ENCODE data around the gene NPC2.

The NPC2 gene

DNA sequence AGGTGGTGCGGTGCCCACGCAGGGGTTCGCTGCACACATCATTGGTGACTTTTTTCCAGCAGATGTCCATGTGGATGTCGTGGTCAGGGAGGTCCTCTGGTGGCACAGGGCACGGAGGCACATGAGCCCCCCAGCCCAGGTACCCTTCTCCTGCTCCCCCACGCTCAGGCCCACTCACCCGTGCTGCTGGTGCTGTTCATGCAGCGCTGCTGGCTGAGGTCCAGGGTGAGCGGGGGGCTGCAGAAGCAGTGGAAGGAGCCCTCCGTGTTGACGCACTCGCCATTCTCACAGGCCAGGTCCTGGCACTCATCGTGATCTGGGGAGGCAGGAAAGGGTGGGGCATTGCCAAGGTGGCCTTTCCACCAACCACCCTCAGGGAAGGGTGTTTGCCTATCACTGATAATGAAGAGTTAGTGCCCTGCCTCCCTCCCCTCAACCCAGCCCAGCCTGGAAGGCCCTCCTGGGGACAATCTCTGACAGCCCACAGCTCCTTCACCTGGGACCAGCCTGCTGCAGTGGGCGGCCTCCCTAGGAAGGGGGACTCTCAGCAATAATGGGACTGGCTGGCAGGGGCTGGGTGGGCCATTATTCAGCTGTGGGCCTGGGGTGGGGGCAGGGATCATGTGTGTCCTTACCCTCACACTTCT is 10.3 kb upstream of the NPC2 start:
- in situ Hi-C loops (cut with MboI; ENCODE audit: low sequenced_read_pairs), result no loop called here

DNA sequence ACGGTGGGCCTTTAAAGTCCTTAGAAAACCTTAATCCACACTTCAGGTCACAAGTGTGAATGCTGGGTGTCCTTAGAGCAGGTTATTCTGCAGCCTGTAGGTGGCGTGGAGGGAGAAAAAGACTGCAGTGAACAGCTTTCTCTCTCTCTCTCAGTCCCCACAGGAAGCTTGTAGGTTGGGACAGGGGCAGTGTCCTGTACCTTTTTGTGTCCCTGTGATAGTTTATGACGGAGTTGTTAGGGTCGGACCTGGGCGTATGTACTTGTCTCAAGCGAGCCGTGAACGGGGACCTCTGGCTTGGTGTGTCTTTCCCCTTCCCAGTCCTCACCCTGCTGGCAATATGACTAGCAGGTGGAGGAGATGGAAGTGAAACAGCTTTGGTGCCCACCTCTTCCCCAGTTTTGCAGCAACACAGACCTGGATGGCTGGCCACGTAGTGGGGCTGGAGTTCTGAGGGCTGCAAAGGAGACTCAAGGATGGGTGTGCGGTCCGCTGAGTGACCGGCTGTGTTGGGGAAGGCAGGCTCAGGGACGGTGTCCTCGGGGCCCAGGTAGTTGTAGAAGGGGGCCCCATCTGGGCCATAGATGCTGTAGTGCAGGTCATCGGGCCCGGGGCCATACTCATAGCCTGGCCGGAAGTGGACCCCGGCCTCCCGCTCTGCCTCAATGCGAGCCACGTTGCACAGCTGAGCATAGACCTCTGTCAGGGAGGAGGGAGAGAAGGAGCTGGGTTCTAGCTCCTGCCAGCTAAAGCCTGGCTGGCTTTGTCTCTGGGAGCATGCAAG is 9.3 kb upstream of the NPC2 start:
- in situ Hi-C loops (cut with MboI; ENCODE audit: low sequenced_read_pairs), result no loop called here

DNA sequence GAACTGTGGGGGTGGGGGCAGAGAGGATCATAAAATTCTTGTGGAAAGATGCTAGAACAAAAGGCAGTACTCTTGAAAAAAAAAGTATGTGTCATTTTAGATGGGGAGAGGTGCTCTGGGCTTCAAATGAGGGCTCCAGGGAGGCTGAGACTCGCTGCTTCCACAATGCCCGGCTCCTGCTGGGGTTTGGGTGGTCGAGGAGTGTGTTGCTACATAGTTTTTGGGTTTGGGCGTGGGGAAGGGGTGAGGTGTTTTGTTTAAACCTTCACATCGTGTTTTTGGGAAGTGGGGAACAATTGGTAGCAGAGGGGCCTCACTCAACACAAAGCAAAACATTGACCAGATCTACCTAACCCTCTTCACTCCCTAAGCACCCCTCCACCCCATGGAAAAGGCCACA is 8.6 kb upstream of the NPC2 start:
- in situ Hi-C loops (cut with MboI; ENCODE audit: low sequenced_read_pairs), result no loop called here

DNA sequence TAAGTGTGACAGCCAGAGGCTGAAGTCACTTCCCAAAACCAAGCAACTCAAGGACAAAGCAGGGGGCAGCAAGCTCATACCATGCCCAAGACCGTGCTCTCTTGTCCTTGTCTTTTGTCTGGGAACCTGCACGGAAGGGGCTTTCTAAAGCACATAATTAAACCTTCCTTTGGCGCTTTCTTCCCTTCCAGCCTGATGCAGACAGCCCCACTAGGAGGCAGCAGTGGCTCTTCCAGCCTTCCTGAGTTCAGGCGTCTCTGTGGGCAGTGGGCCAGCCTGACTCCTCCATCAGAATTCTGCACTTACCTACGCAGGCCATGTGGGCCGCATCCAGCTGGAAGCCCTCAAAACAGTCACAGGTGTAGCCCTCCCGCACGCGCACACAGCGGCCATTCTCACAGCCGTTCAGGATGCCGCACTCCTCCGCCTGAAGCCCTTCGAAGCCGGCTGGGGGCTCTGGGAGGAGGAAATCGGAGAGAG is 8.1 kb upstream of the NPC2 start:
- in situ Hi-C loops (cut with MboI; ENCODE audit: low sequenced_read_pairs), result no loop called here

DNA sequence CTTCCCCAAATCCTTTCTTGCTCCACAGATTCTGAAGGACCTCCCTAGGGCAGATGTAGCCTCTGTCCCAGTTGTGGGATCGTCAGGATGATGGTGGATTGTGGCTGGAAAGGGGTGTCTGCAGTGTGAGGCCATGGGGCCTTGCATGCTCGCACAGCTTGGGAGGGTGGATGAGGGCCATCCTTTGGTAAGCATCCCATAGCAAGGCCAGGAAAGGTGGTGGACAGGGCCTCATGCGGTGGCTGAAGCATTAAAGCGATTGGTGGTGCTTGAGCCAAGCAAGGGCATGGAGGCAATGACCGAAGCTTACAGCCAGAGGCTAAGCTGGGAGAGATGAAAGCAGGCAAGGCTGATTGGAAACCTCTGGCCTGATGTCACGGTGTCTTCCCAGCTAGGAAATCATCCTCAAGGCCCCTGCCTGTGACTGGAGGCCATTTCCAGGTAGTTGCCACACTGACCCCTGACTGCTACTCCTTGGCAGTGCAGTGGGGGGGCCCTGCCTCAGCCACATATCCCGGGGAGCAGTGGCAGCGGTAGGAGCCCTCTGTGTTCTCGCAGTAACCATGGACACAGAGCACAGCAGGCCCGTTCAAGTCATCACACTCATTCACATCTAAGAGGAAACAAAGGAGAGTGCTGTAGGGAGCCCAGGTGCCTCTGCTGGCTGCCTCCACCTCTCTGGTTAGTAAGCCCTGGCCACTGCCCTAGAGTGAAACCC is 7.5 kb upstream of the NPC2 start:
- in situ Hi-C loops (cut with MboI; ENCODE audit: low sequenced_read_pairs), result no loop called here

DNA sequence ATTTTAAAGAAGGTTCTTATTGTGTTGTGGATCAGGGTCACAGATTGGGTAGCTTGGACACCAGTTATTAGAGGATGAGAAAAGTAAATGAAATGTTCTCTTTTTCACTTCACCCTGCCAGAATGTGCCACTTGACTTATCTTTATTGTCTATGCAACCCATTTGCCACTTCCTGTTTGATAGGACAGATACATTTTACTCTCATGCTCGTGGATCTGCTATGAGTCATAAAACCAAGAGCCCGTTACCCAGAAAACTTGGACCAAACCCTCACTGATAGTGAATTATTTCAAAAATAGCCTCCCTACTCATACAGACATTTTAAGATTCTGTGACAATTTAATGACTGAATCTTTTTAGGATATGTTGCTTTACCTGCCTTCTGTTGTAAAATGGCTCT is 2.3 kb upstream of the NPC2 start:
- in situ Hi-C loops (cut with MboI; ENCODE audit: low sequenced_read_pairs), result no loop called here

DNA sequence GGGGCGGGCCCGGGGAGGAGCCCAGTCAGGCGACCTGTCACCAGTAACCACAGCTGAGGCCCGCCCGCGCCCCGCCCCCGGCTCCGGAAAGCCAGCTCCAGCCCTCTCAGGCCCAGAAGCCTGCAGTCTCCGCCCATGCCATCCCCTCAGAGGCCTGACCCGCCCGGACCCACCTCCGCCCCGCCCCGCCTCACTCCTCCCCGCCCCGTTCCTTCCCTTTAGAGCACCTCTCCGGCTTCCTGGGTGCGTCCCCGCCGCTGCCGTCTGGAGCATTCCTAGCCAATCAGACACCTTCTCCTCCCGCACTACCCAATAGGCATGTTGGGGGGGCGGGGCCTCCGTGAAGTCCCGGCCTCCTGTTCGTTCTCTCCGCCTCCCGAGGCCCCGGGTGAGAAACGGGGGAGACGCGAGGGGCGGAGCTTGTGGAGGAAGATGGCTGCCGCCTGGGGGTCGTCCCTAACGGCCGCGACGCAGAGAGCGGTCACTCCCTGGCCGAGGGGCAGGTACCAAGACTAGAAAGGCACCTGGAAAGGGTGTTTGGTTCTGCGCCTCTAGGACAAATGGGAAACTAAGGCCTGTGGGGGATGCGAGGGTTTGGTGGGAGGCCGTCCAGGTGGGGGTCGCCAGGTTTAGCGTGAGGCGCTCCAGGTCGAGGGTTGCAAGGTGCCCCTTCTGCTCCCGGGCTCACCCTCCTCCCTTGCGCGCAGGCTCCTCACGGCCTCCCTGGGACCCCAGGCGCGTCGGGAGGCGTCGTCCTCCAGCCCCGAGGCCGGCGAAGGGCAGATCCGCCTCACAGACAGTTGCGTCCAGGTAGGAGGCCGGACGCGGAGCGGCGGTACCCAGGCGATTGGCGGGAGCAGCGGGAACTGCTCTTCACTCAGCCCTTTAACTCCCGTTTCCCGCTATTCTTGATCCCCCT is 497 bp upstream of the NPC2 start, which contains the start of gene ISCA2:
Gene ISCA2 (plus strand): TSS at position 423 of the 919 bp plus-strand sequence. CDS start 10 bp downstream, at position 433.
- in situ Hi-C loops (cut with MboI; ENCODE audit: low sequenced_read_pairs), result no loop called here

DNA sequence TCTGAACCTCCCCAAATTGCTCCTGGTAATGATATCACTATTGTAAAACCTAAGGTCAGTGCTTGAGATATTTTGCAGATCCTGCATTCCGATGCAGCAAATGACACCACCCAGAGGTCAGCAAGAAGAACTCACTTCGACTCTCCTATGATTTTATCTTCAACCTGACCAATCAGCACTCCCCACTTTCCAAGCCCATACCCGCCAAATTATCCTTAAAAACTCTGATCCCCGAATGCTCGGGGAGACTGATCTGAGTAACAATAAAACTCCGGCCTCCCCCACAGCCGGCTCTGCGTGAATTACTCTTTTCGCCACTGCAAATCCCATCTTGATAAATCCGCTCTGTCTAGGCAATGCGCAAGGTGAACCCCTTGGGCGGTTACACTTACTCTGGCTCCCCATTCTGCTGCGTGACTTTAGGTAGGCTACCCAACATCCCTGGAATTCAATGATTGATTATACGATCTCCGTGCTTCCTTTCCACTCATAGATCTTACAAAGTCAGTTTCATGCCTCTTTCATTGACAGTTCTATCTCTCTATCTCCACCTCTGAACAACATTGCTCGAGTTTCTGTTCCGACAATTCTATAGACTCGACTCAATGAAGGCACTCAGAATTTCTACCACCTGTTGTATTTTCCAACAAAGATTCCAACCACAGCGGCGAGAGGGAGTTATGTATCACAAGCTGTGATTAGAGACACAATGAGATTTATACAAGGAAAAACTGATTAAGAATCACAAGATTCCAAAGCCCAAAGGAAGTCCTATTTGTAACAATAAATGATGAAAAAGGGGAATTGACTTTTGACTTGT is 939 bp downstream of the NPC2 start:
- in situ Hi-C loops (cut with MboI; ENCODE audit: low sequenced_read_pairs), result no loop called here

DNA sequence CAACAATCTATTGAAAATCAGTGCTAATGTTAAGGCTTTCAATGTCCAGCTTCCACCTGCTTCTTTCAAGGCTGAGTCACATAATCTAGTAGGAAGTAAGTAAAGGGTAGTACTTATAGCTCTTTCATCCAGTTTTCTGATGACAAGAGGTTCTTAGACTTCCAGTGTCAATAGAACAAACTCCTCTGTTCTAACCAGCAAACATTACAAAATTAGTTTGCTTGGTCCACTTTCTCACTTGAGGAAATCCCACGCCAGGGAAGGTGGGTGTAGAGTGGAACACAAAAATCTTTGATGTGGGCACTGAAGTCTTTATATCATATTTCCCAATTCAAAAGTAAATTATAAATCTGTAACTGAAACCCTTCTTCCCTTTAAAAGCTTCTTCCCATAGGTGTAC is 2.6 kb downstream of the NPC2 start:
- in situ Hi-C loops (cut with MboI; ENCODE audit: low sequenced_read_pairs), result no loop called here

DNA sequence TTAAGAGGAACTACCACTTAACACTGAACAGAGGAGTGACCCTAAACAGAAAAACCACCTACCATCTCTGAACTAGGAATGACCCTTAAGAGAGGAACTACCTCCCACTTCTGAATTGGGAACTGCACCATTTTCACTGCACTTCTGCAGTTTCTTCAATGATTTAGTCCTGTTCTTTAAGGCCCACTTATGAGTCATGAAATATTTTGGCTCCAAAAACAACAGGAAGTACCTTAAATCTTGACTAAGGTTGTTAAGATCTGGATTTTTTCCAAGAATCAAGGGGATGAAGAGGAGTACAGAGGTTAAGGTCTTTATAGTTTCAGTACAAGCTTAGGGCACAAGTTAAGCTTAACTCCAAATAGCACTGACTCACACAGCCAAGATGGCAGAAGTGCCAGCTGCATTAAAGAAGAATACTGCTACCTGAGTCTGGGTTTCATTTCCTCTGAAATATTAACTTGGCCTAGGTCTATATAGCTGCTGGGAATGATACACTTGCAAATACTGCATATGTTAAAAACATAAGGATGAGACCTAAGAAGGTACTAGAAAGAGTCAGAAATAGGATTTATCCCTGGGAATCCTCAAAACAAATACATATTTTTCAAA is 4.2 kb downstream of the NPC2 start:
- in situ Hi-C loops (cut with MboI; ENCODE audit: low sequenced_read_pairs), result no loop called here

DNA sequence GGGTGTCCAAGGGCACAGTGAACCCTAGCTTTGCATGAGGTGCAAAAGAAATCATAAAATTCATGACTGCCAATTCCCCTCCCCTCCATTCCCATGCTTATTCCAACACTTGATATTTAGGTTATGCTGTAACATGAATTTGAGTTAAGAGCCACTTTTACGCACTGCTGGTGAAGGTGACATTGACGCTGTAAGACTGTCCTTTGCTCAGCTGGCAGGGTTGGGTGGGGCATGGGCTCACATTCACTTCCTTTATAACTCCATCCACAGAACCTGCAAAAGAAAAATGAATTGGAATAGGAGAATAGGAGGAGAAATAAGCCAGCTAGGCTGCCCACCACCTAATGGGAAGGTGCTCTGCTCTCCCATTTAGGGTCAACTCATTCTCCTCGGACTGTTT is 6.9 kb downstream of the NPC2 start:
- in situ Hi-C loops (cut with MboI; ENCODE audit: low sequenced_read_pairs), result no loop called here

DNA sequence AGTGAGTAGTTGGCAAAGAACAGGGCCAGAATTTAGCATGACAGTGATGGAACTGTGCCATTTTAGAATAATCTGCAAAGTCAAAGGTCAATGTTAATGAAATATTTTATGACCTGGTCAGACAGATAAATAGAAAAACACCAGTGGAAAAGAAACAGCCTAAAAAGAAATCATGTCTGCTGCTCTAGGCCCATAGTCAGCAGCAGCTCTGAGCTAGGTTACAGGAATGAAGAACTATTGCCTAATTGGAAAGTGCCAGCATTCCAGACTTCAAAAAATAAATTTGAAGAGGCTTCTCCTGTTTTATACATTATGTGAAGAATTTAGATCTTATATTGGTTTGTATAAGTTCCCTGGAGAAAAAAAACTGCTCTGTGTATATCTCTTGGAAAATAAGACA is 9.8 kb downstream of the NPC2 start:
- in situ Hi-C loops (cut with MboI; ENCODE audit: low sequenced_read_pairs), result no loop called here

DNA sequence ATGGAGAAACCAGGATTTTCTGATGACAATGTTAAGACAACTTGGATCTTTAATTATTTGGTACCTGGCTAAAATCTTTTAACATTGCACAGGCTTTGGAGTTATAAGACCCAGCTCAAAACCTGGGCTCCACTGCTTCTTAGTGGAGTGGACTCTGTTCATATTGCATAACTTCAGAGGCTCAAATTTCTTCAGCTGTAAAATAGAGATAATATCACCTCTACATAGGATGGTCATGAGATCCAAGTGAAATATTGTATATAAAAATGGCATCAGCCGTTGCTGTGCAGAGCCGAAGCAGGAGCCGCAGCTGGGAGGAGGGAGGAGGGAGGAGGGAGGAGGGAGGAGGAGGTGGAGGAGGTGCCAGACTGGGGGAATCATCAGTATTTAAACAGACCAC is 10.5 kb downstream of the NPC2 start:
- in situ Hi-C loops (cut with MboI; ENCODE audit: low sequenced_read_pairs), result no loop called here

DNA sequence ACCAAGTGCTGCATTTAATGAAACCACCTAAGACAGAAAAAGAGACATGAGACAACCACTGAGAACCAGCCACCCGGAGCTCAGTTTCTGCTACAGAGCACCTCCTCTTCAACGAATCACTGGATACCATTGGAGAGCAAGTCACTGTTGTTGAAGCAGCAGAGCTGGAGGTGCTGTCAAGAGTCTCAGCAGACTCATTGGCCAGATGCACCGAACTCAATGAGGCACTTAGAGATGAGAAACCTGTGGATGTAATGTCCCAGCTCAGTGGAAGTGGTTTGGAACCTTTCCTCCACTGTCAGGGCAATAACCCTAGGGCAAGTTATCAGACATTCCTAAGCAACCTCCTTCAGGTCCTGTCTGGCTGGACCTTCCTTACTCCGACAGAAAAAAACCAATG is 13.1 kb downstream of the NPC2 start:
- in situ Hi-C loops (cut with MboI; ENCODE audit: low sequenced_read_pairs), result no loop called here

DNA sequence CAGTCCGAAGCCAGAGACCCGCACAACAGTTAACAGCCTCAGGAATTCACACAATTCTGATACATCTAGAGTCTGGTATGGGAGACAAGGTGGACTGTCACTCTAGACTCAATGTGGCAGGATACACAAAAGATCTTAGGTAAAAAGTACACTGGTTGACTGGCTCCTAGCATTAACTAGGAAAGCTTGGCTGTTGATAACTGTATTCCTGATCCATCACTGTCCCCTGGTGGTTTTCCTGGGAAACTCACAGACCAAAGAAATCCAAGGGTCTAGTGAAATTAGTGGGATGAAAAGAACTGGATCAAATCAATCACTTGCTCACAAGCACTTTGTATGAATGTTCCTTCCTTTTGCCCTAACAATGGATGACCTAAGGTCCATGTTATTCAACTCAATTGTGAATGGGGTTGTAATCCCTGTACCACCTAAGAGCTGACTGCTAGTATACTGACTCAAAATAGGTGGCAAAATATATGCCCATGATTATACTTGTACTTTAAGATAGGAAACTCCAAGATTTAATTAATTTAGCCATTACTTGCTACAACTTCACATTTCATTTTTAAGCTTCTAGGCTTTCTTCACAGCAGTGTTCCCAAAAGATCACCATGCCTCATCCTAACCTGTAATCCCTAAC is 14.0 kb downstream of the NPC2 start:
- in situ Hi-C loops (cut with MboI; ENCODE audit: low sequenced_read_pairs), result no loop called here

DNA sequence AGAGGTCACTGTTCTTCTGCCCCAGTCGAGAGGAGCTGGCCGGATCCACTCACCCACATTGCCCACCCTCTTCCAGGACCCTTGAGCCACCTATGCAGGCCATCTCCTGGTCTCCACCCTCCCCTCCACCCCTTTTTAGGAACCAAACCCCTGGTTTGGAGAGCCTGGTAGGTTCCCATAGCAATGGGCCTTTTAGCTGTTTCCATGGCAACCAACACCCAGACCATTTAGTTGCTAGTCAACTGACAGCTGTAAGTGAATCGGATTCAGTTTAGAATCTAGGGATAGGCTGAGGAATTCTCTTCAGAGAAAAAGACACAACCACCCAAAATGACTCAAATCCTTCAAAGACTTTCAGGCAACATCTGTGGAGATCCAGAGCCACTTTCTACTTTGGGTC is 16.5 kb downstream of the NPC2 start:
- in situ Hi-C loops (cut with MboI; ENCODE audit: low sequenced_read_pairs), result no loop called here

DNA sequence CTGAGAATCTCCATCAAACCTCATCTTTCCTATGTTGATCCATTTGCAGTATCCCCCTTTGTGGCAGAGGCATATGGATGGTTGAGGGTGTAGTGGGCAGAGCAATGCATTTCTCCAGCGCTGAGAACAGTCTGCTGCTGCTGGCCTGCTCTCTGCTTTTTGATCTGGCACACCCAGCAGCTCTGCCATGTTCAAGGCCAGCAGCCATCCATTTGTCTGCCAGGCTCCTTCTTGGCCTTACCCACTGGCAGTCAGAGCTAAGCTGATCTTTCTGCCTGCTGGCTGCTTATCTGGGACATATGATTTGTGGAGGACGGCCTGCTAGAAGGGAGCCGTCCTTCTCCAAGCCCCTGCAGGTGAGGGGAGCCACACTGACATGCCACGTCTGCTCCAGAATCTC is 17.0 kb downstream of the NPC2 start:
- in situ Hi-C loops (cut with MboI; ENCODE audit: low sequenced_read_pairs), result no loop called here

DNA sequence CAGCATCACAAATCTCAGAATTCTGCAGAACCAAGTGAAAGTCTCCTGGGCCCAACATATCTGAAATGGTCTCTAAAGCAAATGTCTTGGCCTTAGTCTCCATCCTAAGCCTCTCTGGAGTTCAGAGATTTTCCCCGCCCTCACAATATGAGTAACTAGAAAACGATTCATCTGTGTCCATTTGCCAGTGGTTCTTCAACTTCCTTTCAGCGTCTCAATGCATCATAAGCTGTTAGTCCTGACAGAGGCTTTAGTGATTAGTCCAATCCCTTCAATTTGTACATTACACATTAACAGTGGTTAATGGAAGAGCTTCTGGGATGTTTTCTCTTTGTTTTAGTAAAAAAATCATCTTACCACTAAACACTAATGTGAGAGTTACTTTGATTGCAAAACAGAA is 17.4 kb downstream of the NPC2 start:
- in situ Hi-C loops (cut with MboI; ENCODE audit: low sequenced_read_pairs), result no loop called here

DNA sequence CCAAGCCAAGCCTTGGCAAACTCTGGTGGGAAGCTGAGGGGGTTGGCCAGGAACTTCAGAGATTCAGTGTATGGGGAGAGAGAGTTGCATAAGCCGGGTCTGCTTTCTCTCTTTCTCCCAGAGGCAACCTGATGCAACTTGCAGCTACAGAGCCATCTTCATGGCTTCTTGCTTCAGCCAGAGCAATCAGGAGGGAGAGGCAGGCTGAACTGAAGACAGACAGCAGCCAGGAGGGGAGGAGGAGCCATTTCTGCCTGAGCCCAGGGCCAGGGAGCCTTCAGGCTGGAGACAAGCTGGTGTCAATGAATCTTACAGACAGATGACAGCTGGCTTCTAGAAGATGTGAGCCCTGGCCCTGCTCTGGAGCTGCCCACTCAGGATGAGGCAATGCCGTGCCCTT is 18.7 kb downstream of the NPC2 start:
- in situ Hi-C loops (cut with MboI; ENCODE audit: low sequenced_read_pairs), result no loop called here

Measured in HL-60/S4 treated with phorbol 12-myristate 13-acetate at 8.2 ng/mL for 4 days and 3 days (cell line).